ENCODE results near the gene POU2F3. TPM values are rescaled to one million over a fixed set of nuclear protein-coding genes. Genes with fewer than 3 reads are reported as not detected.

POU2F3 gene
- total RNA-seq, 1 donor from 2014 or later = 4.6 TPM

DNA sequence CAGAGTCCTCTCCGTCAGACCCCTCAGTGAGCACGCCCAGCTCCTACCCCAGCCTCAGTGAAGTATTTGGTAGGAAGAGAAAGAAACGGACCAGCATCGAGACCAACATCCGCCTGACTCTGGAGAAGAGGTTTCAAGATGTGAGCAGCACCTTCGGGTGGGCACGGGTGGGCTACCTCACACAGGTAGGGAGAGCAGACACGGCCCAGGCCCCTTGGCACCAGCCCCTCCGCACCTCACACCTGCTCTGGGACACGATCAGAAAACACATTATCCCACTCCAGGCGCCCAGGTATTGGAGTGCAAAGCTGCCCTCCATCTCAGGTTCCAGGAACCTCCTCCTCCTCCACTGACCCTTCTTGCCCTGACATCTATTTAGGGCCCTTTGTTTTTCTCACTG, 67.5 kb downstream of the POU2F3 start:
- Histone ChIP-seq H3K27ac (no peak overlapping the region), H3K4me1 (peaks cover 6% of the 10 kb centered on the region), H3K9me3 (no peaks in the 10 kb centered on the region), H3K4me3 (no peak overlapping the region), H3K27me3 (ENCODE audit: low read depth) (peaks cover 5% of the 10 kb centered on the region), H3K36me3 (no peaks in the 10 kb centered on the region)
- intact Hi-C loops (cut with DNase I) = loop anchor here (10.0 kb wide), 1 partner anchor 63 kb away; the partner anchor contains the start of gene POU2F3
- DNase-seq = no peak
- no peak for ATAC-seq
- TF ChIP-seq, protein P1, sequence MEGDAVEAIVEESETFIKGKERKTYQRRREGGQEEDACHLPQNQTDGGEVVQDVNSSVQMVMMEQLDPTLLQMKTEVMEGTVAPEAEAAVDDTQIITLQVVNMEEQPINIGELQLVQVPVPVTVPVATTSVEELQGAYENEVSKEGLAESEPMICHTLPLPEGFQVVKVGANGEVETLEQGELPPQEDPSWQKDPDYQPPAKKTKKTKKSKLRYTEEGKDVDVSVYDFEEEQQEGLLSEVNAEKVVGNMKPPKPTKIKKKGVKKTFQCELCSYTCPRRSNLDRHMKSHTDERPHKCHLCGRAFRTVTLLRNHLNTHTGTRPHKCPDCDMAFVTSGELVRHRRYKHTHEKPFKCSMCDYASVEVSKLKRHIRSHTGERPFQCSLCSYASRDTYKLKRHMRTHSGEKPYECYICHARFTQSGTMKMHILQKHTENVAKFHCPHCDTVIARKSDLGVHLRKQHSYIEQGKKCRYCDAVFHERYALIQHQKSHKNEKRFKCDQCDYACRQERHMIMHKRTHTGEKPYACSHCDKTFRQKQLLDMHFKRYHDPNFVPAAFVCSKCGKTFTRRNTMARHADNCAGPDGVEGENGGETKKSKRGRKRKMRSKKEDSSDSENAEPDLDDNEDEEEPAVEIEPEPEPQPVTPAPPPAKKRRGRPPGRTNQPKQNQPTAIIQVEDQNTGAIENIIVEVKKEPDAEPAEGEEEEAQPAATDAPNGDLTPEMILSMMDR (IDR thresholded peaks at IDR 0.05) = no peak

DNA sequence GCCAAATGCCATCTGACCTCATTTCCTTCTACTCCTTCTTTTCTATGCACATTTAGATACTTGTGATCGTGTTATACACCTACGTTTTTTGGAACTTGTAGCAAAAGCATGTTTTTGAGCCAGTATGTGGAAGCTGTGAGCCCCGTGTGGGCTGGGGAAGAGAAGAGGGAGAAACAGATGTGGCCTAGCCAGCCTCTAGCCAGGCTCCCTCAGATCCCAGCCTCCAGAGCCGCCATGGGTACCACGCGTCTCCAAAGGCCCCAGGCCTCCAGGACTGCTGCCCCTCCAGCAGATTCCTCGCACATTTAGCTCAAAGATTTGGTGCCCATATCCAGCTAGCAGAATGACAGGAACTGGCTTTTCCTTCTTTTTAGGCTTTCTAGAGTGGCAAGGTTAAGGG, 68.1 kb downstream of the POU2F3 start:
- no peaks in the 10 kb centered on the region for H3K4me1 ChIP-seq
- H3K27ac ChIP-seq = no peak overlapping the region
- TF ChIP-seq, protein P1 (IDR thresholded peaks at IDR 0.05) = no peak
- intact Hi-C loops (cut with DNase I) = loop anchor here (10.0 kb wide), 1 partner anchor 63 kb away; the partner anchor contains the start of gene POU2F3
- peaks cover 5% of the 10 kb centered on the region for H3K27me3 ChIP-seq (ENCODE audit: low read depth)
- ATAC-seq = no peak
- no peak for DNase-seq
- no peaks in the 10 kb centered on the region for H3K9me3 ChIP-seq
- no peak overlapping the region for H3K4me3 ChIP-seq
- no peaks in the 10 kb centered on the region for H3K36me3 ChIP-seq

DNA sequence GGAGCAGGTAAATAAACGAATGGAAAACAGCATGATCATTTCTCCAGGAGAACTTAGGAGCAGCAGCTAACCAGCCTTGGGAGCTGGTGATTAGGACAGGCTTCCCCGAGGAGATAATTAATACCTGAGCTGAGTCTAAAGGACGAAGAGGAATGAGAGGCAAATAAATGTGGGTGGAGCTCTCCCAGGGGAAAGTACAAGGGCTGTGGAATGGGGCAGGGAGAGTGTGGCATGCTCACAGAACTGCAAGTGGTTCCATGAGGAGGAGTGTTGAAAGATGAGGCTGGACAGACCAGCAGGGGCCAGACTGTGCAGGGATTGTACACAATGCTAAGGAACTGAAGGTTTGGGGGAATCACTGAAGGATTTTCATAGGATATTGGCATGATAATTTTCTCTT, 70.9 kb downstream of the POU2F3 start:
- no peaks in the 10 kb centered on the region for H3K36me3 ChIP-seq
- intact Hi-C loops (cut with DNase I) = no loop called here
- peak; percentile 51 to 62 for ATAC-seq
- H3K4me3 ChIP-seq = no peak overlapping the region
- H3K9me3 ChIP-seq = no peaks in the 10 kb centered on the region
- peaks cover 5% of the 10 kb centered on the region for H3K27me3 ChIP-seq (ENCODE audit: low read depth)
- TF ChIP-seq, protein P1 (IDR thresholded peaks at IDR 0.05) = no peak
- no peak overlapping the region for H3K27ac ChIP-seq
- no peak for DNase-seq
- H3K4me1 ChIP-seq = peaks cover 5% of the 10 kb centered on the region

DNA sequence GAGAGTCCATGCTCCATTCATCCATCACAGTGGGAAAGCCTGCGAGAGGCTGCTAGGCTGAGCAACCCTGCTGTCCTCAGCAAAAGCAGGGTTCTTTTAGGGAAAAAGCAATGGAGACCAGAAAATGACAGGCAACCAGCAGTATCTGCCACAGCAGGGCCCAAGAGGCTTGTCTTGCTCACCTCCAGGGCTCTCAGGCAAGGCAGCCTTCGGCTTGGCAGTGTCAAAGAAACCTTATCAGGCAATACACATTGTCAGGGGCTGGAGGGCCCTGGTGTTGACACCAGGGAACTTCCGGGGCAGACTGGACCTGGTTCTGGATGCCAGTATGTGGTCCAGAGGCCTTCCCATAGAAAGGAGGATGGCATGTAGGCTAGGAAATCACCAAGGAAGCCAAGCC, 74.9 kb downstream of the POU2F3 start:
- H3K4me1 ChIP-seq = peaks cover 25% of the 10 kb centered on the region
- DNase-seq = no peak
- H3K36me3 ChIP-seq = no peaks in the 10 kb centered on the region
- no peak overlapping the region for H3K4me3 ChIP-seq
- H3K9me3 ChIP-seq = no peaks in the 10 kb centered on the region
- intact Hi-C loops (cut with DNase I) = no loop called here
- H3K27ac ChIP-seq = no peak overlapping the region
- H3K27me3 ChIP-seq (ENCODE audit: low read depth) = no peaks in the 10 kb centered on the region
- TF ChIP-seq, protein P1 (IDR thresholded peaks at IDR 0.05) = no peak
- no peak for ATAC-seq

DNA sequence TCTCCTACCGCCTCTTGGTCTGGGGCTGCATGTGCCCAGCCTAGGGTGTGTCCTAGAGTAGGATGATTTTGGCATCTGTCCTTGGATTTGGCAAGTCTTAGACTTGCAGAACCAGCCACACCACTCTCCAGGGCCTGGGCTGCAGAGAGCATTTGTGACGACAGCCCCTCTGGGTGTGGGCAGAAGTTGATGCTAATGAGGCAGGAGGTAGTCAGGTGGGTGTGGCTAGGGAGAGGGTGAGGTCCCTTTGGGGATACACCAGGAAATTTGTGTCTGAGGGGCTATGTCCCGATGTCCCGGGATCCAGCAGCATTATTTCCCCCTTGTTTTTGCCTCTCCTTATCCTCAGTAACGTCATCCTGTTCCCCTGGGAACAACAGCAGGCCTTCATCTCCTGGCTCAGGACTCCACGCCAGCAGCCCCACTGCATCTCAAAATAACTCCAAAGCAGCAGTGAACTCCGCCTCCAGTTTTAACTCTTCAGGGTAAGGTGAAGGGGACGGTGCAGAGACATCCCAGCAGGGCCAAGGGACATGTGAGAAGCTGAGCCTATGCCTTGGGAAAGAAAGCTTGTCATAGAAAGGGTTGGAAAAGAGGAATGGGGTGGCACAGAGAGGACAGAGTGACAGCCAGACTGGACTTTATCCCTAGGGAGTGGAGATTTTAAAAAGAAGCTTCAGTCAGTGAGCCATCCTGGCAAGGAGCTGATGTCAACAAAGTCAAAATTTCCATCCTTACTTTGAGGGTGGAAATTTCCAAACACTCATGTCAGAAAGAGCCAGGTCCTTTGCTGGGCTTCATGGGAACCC, 77.1 kb downstream of the POU2F3 start:
- Histone ChIP-seq H3K4me1 (peaks cover 25% of the 10 kb centered on the region), H3K27me3 (ENCODE audit: low read depth) (no peaks in the 10 kb centered on the region), H3K4me3 (no peak overlapping the region), H3K27ac (peak overlapping the region; percentile 61), H3K9me3 (no peaks in the 10 kb centered on the region), H3K36me3 (no peaks in the 10 kb centered on the region)
- TF ChIP-seq, protein P1 (IDR thresholded peaks at IDR 0.05) = no peak
- ATAC-seq (peak; percentile 95 to 96), DNase-seq (peak; percentile 84)
- intact Hi-C loops (cut with DNase I) = no loop called here
